ENCODE measurements around the gene MLH3. TPM values are rescaled to one million over a fixed set of nuclear protein-coding genes. Genes with fewer than 3 reads are reported as not detected.
A peak's percentile ranks its signal among the peaks of the same experiment; 100 is the strongest.

Gene MLH3
- total and polyA plus RNA-seq, 2 of the 13 experiments (the other 11 are each of a cell fraction or from before 2014, with no cell fraction given), result 14.4 to 24.8 TPM

GRCh38 chr14:75050852-75051555 is at the start of gene MLH3 (continued):
- no peak for TF ChIP-seq ZNF639 (CRISPR knock-in tag; conservative IDR thresholded peaks at IDR 0.05)
- TF ChIP-seq ZNF891 (CRISPR knock-in tag; IDR thresholded peaks at IDR 0.05), result peak; percentile 79; the same call in 1 of the 2 replicates
- no peak for TF ChIP-seq ZNF749 (CRISPR knock-in tag; IDR thresholded peaks at IDR 0.05; ENCODE audit: borderline replicate concordance)
- TF ChIP-seq DDIT3 (CRISPR knock-in tag; IDR thresholded peaks at IDR 0.05), result no peak
- TF ChIP-seq NKX3-1 (CRISPR knock-in tag; IDR thresholded peaks at IDR 0.05), result peak; percentile 56; the same call in 1 of the 2 replicates
- TF ChIP-seq ZNF3 (CRISPR knock-in tag; IDR thresholded peaks at IDR 0.05), result no peak
- TF ChIP-seq ZNF576 (CRISPR knock-in tag; IDR thresholded peaks at IDR 0.05), result no peak
- no peak for TF ChIP-seq BRCA1 (CRISPR knock-in tag; IDR thresholded peaks at IDR 0.05)
- peak; percentile 58; the same call in 1 of the 2 replicates for TF ChIP-seq ZNF225 (CRISPR knock-in tag; IDR thresholded peaks at IDR 0.05)
- peak; percentile 53 for TF ChIP-seq SOX5 (CRISPR knock-in tag; IDR thresholded peaks at IDR 0.05; ENCODE audit: borderline replicate concordance)
- peak; percentile 70 for TF ChIP-seq ZNF407 (CRISPR knock-in tag; IDR thresholded peaks at IDR 0.05; ENCODE audit: not compliant biosample characterization)
- no peak for TF ChIP-seq MTF1 (CRISPR knock-in tag; IDR thresholded peaks at IDR 0.05)
- no peak; the same call in 1 of the 2 replicates for TF ChIP-seq HOXA3 (CRISPR knock-in tag; IDR thresholded peaks at IDR 0.05)
- no peak for TF ChIP-seq PHF5A (CRISPR knock-in tag; IDR thresholded peaks at IDR 0.05; ENCODE audit: low read depth, unreplicated experiment)
- no peak for TF ChIP-seq TMF1 (CRISPR knock-in tag; IDR thresholded peaks at IDR 0.05; ENCODE audit: low read depth)
- peak; percentile 58; the same call in 1 of the 2 replicates for TF ChIP-seq CSRNP1 (CRISPR knock-in tag; IDR thresholded peaks at IDR 0.05)
- peak; percentile 57; the same call in 1 of the 2 replicates for TF ChIP-seq KLF12 (CRISPR knock-in tag; IDR thresholded peaks at IDR 0.05; ENCODE audit: borderline replicate concordance)
- TF ChIP-seq ZNF337 (CRISPR knock-in tag; IDR thresholded peaks at IDR 0.05; ENCODE audit: borderline replicate concordance, low read depth), result peak; percentile 28; the same call in 1 of the 2 replicates

Measured in HepG2 (cell line).